NCI-H510A treated with DMSO at 0.1 percent for 48 hours (cell line): ENCODE results near the gene TEDC1.

Experiments
- DNase-seq: peaks from one replicate; lab custom pipeline; 2025; lab: John Stamatoyannopoulos, UW

TEDC1 gene, protein sequence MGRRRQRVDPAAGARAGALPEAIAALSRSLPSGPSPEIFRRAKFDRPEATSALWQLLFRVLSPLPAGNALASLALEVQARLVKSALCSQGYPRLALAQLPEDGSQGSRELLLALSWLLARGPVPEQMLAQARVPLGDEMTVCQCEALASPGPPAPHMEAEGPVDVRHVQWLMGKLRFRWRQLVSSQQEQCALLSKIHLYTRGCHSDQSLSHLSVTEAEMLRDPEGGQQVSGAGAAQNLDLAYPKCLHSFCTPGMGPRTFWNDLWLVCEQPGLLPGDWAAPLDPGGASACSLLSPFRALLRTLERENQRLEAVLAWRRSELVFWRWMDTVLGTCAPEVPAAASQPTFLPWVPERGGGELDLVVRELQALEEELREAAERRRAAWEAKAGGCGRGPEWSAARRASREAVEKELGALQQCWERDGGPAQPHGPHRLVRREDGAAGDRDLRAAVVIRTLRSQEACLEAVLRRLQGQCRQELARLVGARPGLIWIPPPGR

DNA sequence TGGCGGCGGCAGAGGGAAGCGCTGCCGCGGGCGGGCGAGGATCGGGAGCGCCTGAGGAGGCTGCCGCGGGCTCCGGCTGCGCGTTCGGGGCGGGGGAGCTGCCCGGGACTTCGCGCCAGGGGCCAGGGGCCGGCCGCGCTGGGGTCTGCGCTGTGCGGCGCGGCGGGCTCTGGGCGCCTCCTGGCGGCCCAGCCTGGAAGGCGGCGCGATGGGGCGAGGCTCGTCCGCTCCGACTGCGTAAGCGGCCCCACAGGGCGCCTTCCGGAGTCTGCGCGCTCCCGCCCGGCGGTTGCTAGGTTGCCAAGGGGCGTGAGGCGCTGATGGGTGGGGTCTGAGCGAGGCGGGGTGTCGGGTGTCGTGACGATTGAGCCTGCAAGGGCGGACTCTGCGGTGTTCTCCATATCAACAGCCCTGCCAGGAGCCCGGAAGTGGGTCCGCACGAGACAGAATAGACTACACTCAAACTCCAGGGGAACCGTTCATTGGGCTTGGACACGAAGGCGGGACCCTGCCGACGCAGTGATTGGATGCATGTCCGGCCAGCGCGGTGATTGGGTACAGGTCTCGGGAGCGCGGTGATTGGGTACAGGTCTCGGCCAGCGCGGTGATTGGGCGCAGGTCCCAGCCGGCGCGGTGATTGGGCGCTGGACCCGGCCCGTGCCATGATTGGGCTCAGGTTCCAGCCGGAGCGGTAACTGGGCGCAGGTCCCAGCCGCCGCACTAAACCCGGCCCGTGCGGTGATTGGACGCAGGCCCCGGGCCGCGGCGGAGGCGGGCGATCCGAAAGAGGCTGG is at the start of gene TEDC1:
Gene TEDC1 (plus strand): TSS at position 675 of the 794 bp plus-strand sequence. CDS start 130 bp downstream, outside the sequence.
- peak; percentile 98 for DNase-seq

DNA sequence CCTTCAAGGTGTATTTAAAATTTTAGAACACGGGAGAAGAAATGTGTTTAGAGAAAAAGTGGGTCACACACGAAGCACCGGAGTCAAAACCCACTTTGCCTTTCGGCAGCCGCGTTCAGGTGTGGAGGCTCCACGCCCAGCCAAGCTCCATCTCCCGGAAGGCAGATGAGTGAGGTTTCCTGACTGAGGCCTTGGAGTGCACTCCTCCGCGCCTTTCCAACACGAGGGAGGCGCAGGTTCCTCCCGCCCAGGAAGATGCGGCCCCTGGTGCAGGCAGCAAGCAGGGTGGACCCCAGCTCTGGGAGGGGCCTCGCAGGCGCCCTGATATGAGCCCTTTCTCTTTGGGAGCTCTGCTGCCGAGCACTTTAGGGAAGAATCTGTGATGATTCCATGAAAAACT is 48.9 kb upstream of the TEDC1 start:
- no peak for DNase-seq

DNA sequence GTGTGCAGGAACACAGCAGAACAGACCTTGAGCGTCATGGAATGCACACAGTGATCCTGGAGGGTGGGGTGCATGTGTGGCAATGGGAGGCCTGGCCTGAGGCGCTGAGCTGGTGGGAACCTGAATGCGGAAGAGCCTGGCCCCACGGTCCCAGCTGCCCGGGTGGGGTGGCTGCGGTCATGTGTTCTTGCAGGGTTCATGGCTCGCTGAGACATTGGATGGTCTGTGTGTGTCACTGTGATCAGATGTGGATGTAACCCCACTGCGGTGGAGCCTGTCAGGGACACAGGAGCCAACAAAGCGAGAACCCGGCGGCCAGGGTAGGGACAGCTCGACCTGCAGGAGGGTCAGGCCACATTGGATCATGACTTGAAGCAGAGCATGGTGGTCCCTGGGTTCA is 48.2 kb upstream of the TEDC1 start:
- no peak for DNase-seq

DNA sequence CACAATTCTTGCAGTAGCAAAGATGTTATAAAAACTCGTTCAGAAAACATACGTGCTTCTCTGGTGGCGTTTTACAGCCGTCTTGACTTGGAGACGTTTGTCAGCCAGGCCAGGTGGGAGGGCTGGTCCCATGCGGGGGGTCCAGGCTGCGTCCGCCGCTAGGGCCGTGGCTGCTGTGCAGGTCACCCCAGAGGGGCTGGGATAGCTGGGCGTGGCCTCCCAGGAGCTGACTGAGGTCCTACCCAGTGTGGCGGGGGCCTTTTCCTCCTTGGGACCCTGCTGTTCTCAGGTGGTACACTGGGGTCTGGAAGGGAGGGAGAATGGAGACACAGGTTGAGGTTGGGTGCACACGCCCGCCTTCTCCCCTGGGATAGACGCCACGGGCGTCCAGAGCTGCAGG is 46.2 kb upstream of the TEDC1 start:
- no peak for DNase-seq

DNA sequence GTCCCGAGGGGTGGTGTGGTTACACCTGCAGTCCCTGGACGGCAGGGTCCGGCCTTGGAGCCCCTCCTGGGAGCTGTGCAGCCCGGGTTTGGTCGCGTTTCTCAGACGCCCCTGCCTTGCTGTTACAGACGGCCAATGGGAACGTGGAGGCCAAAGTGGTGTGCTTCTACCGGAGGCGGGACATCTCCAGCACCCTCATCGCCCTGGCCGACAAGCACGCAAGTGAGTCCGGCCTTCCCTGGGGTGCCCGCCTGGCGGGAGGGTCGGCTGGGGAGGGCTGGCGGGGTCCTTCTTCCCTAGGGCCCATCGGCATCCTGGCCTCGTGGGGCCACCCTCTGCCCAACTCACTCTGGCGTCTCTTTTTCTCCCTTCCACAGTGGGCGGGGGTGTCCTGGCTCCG is 45.8 kb upstream of the TEDC1 start:
- DNase-seq = no peak

DNA sequence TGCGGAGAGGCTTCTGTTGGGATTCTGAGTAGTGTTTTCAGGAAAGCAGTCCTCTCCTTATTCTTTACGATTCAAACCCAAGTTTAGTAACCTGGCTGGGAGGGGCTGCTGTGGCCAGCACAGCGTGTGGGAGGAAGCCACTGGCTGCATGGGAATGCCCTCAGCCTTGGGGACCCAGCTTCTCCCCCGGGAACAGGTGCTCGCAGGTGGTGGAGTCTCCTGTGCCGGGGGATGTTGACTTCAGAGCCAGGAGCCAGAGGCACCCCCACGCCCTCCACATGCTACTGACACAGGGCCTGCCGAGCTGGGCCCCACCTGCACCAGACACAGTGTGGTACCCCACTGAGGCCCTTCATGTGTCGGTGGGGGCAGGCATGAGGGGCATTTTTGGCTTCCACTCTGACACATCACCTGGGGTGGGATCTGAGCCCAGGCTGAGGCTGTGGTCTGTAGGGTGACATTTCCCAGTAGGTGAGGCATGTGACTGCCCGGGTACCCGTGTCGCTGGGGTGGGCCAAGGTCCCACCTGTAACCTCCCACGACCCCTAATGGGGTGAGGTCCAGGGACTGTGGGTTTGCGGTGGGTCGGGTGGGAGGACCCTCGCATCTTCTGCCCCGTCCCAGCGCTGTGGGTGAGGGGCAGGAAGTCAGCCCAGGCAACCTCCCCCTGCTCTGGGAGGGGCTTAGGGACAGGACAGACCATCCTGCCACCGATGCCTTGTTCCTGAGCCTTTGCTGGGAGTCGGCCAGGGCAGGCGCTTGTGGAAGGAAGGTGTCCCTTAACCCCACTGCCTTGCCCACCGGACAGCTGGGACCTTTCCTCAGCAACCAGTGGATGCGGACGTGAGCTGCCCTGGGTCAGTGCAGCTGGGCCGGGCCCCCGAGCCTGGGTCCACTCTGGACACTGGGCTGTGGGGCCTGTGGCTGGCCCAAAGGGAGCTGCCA is 44.9 kb upstream of the TEDC1 start:
- DNase-seq = no peak

DNA sequence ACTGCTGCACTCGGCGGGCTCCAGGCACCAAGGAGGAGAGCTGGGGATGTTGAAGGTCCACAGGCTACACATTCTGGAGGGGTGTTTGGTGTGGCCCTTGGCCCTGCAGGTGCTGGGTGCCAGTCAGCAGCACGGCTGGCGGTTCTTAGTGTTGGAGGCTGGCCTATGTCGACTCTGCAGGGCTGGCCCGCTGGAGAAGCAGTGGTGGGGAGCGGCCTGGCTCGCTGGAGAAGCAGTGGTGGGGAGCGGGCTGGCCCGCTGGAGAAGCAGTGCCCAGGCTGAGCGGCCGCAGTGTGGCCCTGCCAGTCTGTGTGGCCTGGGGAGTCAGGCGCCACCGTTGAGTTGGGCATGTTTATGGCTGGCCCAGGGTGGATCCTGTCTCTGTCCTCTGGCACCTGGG is 44.1 kb upstream of the TEDC1 start:
- no peak for DNase-seq

DNA sequence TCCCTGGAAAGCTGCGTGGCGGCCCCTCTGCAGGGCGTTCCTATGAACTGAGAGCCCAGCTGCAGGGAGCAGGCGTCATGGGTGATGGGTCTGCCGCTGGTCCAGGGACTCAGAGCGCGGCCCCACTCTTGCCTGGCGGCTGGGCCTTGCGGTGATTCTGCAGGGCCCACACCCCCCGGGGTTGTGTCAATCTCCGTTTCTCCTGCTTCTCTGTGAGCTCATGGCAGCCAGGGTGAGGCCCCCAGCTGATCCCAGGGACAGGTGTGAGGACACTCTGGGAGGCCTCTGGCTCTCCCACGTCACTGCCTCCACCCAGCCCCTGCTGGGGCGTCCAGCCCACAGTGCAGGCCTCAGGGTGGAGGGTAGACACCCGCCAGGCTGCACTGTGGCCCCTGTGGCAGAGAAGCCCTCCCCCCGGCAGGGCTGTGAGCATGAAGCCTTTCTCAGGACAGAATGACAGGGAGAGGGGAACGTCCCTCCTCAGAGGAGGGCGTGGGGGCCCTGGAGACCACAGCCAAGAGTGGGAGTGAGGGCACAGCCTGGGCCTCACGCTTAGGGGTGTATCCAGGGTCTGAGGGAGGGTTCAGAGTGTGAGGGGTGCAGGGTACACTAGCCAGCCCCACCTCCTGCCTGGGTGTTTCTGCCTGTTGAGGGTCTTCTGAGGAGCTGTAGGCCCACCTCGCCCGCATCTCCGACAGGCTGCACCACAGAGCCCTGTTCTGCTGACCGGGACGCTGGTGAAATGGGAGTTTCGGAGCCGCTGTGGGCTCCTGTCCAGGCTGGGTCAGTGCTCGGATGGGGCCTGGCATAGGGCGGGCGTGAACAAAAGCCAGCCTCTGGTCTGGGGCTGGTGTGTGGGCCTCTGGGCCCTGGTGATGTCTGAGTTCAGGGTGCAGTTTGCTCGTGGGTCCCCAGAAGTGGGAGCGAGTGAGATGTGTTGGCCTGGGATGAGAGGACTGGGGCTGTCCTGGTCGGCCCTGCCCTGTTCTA is 43.1 kb upstream of the TEDC1 start:
- DNase-seq = no peak

DNA sequence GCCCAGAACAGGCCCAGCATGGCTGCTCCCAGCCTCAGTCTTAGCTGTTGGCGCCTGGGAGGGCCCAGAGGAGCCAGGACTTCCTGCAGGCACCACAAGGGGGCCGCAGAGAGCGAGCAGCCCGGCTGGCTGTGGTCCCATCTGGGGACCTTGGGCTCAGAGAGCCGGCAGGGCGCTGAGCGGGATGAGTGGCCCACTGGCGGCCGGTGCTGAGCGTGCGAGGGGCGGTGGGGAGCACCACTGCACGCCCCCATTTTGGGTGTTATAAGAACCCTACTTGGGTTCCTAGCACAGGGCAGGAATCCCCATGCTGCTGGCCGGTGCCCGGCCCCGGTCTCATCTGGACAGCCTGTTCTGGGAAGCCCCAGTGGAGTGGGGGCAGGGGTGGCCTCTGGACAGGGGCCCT is 42.3 kb upstream of the TEDC1 start:
- DNase-seq = peak; percentile 16

DNA sequence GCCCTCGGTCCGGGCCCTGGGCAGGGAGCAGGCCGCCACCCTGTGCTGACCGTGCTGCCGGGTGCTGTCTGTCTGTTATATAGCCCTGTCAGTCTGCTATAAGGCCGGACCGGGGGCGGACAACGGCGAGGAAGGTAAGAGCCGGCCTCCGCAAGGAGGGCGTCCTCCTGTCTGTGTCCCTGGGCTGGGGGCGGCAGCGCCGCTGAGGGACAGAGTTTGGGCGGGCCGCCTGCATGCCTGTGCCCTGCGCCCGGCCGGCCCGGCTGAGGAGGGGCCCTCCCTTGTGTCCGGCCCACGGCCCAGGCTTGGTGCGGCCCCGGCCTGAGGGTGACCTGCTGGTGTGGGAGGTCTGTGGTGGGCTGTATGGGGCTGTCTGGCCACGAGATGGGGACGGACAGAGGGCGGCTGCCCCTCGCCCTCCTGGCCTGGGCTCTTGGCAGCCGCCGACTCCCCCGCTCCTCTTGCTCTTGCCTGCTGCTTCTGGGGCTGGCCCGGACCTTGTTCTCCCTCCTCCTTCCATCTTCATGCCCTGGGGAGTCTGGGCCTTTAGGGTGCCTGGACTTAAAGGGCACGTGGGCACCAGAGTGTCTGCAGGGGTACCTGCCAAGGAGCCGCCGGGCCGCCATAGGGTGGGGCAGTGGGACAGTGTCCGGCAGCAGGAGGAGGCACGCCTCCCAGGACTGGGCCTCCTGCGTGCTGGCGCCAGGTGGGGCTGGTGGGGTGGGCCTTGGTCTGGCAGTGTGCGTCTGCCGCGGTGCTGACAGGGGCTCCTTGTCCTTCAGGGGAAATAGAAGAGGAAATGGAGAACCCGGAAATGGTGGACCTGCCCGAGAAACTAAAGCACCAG is 41.5 kb upstream of the TEDC1 start:
- DNase-seq = no peak

DNA sequence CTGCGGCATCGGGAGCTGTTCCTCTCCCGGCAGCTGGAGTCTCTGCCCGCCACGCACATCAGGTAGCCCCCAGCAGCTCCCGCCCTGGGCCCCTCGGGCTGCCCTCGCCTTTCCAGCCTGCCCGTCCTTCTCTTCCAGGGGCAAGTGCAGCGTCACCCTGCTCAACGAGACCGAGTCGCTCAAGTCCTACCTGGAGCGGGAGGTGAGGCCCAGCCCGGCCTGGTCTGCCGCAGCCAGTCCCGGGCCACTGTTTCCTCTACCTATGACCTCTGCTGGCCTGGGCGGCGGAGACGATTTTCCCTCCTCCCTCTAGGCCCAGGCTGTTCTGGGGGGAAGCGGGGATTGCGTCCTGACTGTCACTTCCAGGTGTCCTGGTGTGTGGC is 40.9 kb upstream of the TEDC1 start:
- DNase-seq = no peak

DNA sequence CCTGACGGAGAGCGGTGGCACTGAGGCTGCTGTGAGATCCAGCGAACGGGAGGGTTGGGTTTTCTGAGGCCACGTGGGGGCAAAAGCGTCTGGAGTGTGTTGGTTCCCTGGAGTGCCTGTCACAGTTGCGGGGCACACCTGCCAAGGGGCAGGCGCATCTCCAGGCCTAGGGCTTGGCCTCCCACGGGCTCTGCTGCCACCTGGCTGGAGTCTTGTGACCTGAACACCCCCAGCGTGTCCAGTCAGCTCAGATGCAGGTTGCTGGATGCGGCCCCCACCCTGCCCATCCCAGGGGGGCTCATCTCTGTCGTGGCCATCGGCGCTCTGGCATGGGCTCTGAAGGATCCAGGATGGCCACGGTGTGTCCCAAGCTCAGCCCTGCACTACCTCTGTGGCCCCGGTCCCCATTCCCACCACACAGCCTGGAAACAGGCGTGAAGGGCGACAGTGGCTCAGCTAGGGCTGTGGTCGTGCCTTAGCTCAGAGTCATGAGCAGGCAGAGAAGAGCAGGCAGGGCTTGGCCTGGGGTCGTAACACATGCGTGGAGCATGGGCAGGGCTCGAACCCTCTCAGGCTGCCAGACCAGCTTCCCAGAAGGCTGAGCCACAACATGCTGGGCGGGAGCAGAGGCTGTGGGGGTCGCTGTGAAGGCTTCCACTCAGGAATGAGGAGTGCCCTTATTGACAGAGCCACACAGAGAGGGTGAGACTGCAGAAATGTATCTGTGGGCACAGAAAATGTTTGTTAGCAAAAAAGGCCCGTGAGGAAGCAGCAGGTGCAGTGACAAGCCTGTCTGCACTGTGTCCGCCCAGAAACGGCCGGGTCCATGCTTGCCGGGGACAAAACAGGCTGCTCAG is 40.0 kb upstream of the TEDC1 start:
- DNase-seq = no peak

DNA sequence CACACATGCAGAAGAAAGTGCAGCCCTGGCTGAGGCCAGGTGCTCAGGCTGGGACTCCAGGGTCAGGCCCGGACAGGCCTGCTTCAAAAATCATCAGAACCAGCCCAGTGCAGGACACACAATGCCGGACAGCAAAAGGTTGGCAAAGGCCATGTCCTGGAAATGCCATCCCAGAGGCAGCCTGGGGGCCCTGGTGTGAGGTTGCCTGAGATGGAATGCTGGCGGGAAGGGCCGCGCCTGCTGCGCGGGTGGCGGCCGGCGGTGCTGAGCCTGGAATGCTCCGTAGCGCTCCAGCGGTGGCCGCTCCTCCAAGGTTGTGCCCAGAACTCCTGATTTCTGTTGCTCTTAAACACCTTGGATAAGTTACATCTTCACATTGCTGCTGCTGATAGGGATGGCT is 38.1 kb upstream of the TEDC1 start:
- no peak for DNase-seq

DNA sequence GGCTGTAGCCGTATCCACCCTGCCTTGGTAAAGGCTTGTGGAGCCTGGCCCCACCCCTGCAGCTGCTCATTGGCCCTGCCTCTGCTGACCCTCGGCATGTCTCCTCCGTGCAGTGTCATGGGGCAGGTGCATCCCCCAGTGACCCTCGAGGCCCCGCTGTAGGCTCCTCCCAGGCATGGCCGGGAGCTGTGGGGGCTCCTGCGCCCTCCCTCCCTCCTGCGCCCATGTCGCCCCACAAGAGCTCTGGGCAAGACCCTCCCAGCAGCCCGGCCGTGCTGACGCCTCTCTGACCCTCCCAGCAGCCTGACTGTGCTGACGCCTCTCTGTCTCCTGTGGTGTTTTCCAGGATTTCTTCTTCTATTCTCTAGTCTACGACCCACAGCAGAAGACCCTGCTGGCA is 37.2 kb upstream of the TEDC1 start:
- DNase-seq = no peak

DNA sequence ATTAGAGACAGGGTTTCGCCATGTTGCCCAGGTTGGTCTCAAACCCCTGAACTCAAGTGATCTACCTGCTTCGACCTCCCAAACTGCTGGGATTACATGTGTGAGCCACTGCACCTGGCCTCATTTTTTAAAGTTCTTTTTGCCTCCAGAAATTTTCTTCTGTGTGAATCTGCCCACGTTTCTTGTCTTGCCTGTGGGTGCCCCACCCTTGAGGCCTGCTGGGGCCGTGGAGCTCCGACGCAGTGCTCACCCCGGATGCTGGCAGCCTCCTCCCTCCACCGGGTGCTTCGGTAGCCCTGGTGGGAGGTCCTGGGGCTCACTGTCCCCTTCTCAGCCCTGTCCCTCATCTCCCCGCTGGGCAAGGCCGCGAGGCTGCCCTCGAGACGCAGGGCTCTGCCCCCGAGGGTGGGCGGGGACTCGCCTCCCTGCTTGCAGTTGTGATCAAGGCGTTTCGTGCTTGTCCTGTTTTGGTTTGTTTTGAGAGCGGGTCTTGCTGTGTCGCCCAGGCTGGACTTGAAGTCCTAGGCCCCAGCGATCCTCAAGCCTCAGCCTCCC is 35.9 kb upstream of the TEDC1 start:
- DNase-seq = no peak

DNA sequence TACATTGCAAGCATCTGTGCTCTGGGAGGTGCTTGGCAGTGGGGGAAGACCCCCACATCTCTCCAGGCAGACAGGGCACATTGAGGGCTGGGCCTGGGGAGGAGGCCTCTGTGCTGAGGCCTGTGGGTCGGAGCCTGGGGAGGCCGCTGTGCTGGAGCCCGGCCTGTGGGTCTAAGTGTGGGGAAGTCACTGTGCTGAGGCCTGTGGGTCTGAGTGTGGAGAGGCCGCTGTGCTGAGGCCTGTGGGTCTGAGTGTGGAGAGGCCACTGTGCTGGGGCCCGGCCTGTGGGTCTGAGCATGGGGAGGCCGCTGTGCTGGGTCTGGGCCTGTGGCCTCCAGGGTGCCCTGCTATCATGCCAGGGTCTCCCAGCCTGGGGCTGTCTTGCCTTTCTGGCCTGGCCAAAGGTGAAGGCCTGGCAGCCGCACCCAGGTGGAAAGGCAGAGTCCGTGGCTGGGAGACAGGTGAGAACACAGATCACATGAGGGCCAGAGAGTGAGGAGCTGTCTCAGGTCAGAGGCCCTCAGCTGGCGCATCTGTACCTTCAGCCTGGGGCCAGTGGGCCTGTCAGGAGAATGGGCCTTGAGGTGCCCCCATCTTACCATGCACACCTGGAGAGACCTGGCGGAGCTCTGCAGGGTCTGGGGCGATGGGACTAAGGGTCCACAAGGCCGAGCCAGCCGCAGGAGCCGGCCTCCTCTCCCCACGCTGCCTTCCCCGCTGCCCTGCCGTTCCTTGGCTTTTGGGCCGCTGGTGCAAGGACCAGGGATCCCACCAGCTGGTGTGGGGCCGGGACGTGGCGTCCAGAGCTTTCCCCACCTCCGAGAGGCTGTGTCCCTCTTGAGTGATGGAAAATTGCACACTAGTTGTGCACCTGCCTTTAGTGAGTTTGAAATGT is 35.0 kb upstream of the TEDC1 start:
- no peak for DNase-seq
